CD4-positive, alpha-beta memory T cell (primary cell): ENCODE measurements around the gene ACTR8. TPM values are rescaled to one million over a fixed set of nuclear protein-coding genes. Genes with fewer than 3 reads are reported as not detected.

Experiments
- CTCF ChIA-PET: fragments of 350-600 bp; sonication (Branson Sonifier 250); formaldehyde crosslinking; loops from one replicate; lab custom pipeline; 2021; ENCODE audit warnings: inconsistent platforms; ENCODE audit not compliant: partially characterized antibody; lab: Charles Lee
- POLR2A ChIA-PET: fragments of 350-600 bp; sonication (Branson Sonifier 250); formaldehyde crosslinking; loops from one replicate; lab custom pipeline; 2021; ENCODE audit not compliant: partially characterized antibody; lab: Charles Lee
- DNase-seq, 5 donors: peaks; one replicate each; pipeline versions ENCODE4 v3.0.0 to v3.0.0-alpha.2; 2020 to 2022; ENCODE audit warnings: mixed read lengths in 1 of 5
- H3K27ac ChIP-seq: one replicate; pipeline ENCODE4 v1.7.0; 2013; ENCODE audit warnings: low read depth, low read length
- H3K27me3 ChIP-seq: 2 replicates; pipeline ENCODE4 v1.7.0; 2013; ENCODE audit warnings: mild to moderate bottlenecking, low read length, moderate library complexity; ENCODE audit not compliant: insufficient read depth
- H3K36me3 ChIP-seq: 2 replicates; pipeline ENCODE4 v1.7.0; 2013; ENCODE audit warnings: mild to moderate bottlenecking, low read length, moderate library complexity; ENCODE audit not compliant: insufficient read depth
- H3K4me1 ChIP-seq: 2 replicates; pipeline ENCODE4 v1.7.0; 2013; ENCODE audit warnings: mild to moderate bottlenecking, low read length, moderate library complexity; ENCODE audit not compliant: insufficient read depth
- H3K4me3 ChIP-seq, 2 donors: one replicate each; pipeline ENCODE4 v1.7.0; 2013; ENCODE audit warnings: low read length in 2 of 2, mild to moderate bottlenecking in 1 of 2
- H3K9me3 ChIP-seq, 2 donors: one replicate each; pipeline ENCODE4 v1.7.0; 2013; ENCODE audit warnings: low read length in 2 of 2, control low read depth in 1 of 2; ENCODE audit not compliant: control insufficient read depth in 1 of 2
- H3K27ac Mint-ChIP-seq, 7 donors: one replicate each; pipeline ENCODE4 v1.8.0; 2020 to 2021; ENCODE audit warnings: mixed read lengths in 7 of 7, mild to moderate bottlenecking in 6 of 7, inconsistent platforms in 3 of 7, moderate library complexity in 3 of 7
- H3K27me3 Mint-ChIP-seq, 2 donors: one replicate each; pipeline ENCODE4 v1.8.0; 2020 to 2021; ENCODE audit warnings: mixed read lengths in 2 of 2
- H3K36me3 Mint-ChIP-seq, 2 donors: one replicate each; pipeline ENCODE4 v1.8.0; 2020 to 2021; ENCODE audit warnings: mixed read lengths in 2 of 2, inconsistent platforms in 1 of 2, mild to moderate bottlenecking in 1 of 2
- H3K4me1 Mint-ChIP-seq, 4 donors: one replicate each; pipeline ENCODE4 v1.8.0; 2020 to 2021; ENCODE audit warnings: mixed read lengths in 4 of 4, mild to moderate bottlenecking in 1 of 4
- H3K4me3 Mint-ChIP-seq, 8 donors: one replicate each; pipeline ENCODE4 v1.8.0; 2020 to 2021; ENCODE audit warnings: mixed read lengths in 8 of 8, mild to moderate bottlenecking in 7 of 8, moderate library complexity in 6 of 8, inconsistent platforms in 3 of 8
- H3K9me3 Mint-ChIP-seq, 8 donors: one replicate each; pipeline ENCODE4 v1.8.0; 2020 to 2021; ENCODE audit warnings: mixed read lengths in 8 of 8, mild to moderate bottlenecking in 5 of 8, inconsistent platforms in 3 of 8, moderate library complexity in 1 of 8
- intact Hi-C: fragments of 100-400 bp; cut with micrococcal nuclease; formaldehyde crosslinking; loops from one replicate; pipeline ENCODE4 v1.15.1; 2023
- polyA plus RNA-seq, 2 donors: library from polyadenylated mRNA; unstranded; fragments of 300-500 nt; fragmentation: Illumina TruSeq; gene quantifications; one replicate each; pipeline ENCODE4 v1.2.3, GENCODE V29; 2021
- total RNA-seq, 2 experiments: library from RNA; stranded (reverse); gene quantifications; one replicate each; pipeline ENCODE4 v1.2.3, GENCODE V29; 2021

ACTR8 gene
- total and polyA plus RNA-seq, 4 experiments from 2014 or later: 13.1 to 38.1 (median 31.2) TPM

DNA sequence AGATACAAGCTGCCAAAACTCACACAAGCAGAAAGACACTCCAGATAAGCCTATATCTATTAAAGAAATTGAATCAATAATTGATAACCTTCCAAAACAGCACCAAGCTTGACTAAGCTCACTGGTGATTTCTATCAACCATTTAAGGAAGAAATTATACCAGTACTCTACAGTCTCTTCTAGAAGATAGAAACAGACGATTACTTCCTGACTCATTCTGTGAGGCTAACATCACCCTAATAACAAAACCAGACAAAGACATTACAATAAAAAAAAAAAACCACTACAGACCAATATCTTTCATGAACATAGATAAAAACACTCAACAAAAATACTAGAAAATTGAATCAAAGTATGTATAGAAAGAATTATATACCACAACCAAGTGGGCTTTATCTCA lies 55.9 kb downstream of the ACTR8 start:
- Mint-ChIP-seq H3K36me3 (no peaks in the 10 kb centered on the region), H3K27ac (no peak overlapping the region), H3K9me3 (peaks cover 0 to 1% (median 0%) of the 10 kb centered on the region in 8 donors), H3K27me3 (no peaks in the 10 kb centered on the region), H3K4me1 (no peaks in the 10 kb centered on the region), H3K4me3 (no peak overlapping the region)
- H3K9me3 ChIP-seq: no peaks in the 10 kb centered on the region
- H3K4me1 ChIP-seq: no peaks in the 10 kb centered on the region
- no peak overlapping the region for H3K27ac ChIP-seq
- intact Hi-C loops: no loop called here
- ChIA-PET POLR2A (no interaction called here), CTCF (no interaction called here)
- no peak for DNase-seq
- H3K36me3 ChIP-seq: no peaks in the 10 kb centered on the region
- no peaks in the 10 kb centered on the region for H3K27me3 ChIP-seq
- H3K4me3 ChIP-seq: no peak overlapping the region

DNA sequence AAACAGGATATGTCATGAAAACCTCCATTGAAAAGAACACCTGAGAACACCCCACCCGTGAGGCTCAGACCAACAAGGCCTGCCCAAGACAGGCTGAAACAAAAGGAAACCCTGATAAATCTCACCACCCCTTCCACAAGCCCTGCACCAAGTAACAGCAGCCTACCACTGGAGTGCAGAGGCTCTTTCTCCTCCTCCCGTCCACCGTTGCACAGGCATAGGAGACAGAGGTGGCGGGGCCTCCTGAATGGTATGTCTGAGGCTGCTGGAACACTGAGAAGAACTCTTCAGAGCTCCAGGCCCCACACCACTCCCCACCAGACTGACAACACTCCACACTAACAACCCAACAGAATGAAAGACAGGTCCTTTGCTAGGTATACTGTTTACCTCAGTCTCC lies 57.2 kb downstream of the ACTR8 start:
- intact Hi-C loops: no loop called here
- no peak overlapping the region for H3K27ac ChIP-seq
- H3K4me3 ChIP-seq: no peak overlapping the region
- no peaks in the 10 kb centered on the region for H3K36me3 ChIP-seq
- Mint-ChIP-seq H3K4me3 (no peak overlapping the region), H3K36me3 (no peaks in the 10 kb centered on the region), H3K4me1 (no peaks in the 10 kb centered on the region), H3K27me3 (no peaks in the 10 kb centered on the region), H3K9me3 (peaks cover 0 to 1% (median 0%) of the 10 kb centered on the region in 8 donors), H3K27ac (no peak overlapping the region)
- H3K27me3 ChIP-seq: no peaks in the 10 kb centered on the region
- no peaks in the 10 kb centered on the region for H3K9me3 ChIP-seq
- ChIA-PET POLR2A (no interaction called here), CTCF (no interaction called here)
- DNase-seq: no peak
- no peaks in the 10 kb centered on the region for H3K4me1 ChIP-seq

DNA sequence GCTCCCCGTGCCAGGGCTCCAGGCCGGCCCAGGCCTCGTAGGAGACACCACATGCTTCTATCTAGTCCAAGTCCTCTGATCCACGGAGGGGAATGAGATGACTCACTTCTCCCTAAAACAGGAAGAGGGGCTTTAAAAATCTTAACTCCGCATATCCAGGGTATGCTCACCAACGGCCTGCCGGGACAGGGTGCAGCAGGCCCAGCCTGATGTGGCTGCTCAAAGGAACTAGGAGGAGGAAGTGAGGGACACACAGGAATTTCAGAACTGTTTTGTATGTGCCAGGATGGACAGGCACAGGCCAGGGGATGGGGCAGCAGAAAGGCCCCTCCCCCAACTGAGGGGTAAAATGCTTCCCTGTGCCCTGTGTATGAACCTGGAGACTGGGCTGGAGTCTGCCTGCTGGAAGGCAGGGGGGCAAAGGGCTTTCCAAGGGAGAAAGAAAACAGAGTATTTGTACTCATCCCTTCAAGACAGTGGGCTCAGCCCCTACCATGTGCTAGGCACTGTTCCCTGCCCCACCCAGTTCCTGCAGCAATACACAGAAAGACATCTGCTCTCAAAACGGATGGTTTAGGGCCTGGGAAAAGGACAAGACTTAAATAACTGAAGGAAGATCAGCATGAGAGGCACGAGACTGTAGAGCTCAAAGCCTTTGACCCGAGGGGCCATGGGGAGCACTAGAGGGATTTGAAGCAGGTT lies 57.8 kb downstream of the ACTR8 start:
- no peak overlapping the region for H3K27ac ChIP-seq
- no peaks in the 10 kb centered on the region for H3K27me3 ChIP-seq
- CTCF ChIA-PET: no interaction called here
- DNase-seq: no peak
- no peaks in the 10 kb centered on the region for H3K4me1 ChIP-seq
- Mint-ChIP-seq H3K27me3 (no peaks in the 10 kb centered on the region), H3K4me1 (no peaks in the 10 kb centered on the region), H3K36me3 (no peaks in the 10 kb centered on the region), H3K27ac (no peak overlapping the region), H3K4me3 (no peak overlapping the region), H3K9me3 (peaks cover 0 to 1% (median 0%) of the 10 kb centered on the region in 8 donors)
- H3K9me3 ChIP-seq: no peaks in the 10 kb centered on the region
- H3K36me3 ChIP-seq: no peaks in the 10 kb centered on the region
- no peak overlapping the region for H3K4me3 ChIP-seq
- POLR2A ChIA-PET: no interaction called here
- intact Hi-C loops: no loop called here

DNA sequence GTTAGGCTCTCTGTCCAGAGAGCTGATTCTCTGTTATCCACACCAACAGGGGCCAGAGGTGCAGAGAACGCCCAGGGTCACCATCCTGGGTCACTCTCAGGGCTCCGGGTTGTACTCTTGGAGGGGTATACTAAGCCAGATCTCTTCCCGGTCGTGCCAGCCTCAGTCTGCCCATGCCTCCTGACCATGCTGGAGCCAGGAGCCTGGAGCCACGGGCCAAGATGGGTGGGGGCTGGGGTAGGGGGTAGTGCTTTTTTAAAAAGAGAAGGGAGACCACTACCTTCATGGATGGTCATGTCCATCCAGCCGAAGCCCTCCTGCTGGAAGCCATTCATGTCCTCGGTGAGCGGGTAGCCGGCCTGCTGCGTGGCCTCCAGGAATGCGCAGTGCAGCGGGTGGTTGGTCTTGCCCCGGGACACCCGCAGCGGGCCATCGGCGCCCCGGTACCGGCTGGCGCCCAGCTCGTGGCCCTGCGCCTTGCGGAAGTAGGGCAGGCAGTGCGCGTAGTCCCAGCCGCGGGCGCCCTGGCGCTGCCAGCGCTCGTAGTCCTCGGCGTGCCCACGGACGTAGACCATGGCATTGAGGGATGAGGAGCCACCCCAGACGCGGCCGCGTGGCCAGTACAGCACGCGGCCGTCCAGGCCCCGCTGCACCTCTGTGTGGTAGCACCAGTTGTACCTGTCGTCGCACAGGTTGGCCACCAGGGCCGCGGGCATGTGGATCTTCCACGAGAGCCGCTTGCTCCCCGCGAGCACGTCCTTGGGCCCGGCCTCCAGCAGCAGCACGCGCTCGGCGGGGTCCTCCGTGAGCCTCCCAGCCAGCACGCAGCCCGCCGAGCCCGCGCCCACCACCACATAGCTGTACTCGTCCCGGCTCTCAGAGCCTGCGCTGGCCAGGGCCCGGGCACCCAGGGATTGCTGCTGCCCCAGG lies 58.7 kb downstream of the ACTR8 start:
- Mint-ChIP-seq H3K4me3 (no peak overlapping the region), H3K27ac (no peak overlapping the region), H3K4me1 (no peaks in the 10 kb centered on the region), H3K27me3 (peaks cover 0 to 1% of the 10 kb centered on the region in 2 donors), H3K36me3 (no peaks in the 10 kb centered on the region), H3K9me3 (peaks cover 0 to 1% (median 0%) of the 10 kb centered on the region in 8 donors)
- POLR2A ChIA-PET: no interaction called here
- Histone ChIP-seq H3K9me3 (no peaks in the 10 kb centered on the region), H3K36me3 (no peaks in the 10 kb centered on the region), H3K27me3 (no peaks in the 10 kb centered on the region), H3K27ac (no peak overlapping the region), H3K4me3 (no peak overlapping the region), H3K4me1 (no peaks in the 10 kb centered on the region)
- no peak for DNase-seq
- intact Hi-C loops: no loop called here
- CTCF ChIA-PET: no interaction called here

DNA sequence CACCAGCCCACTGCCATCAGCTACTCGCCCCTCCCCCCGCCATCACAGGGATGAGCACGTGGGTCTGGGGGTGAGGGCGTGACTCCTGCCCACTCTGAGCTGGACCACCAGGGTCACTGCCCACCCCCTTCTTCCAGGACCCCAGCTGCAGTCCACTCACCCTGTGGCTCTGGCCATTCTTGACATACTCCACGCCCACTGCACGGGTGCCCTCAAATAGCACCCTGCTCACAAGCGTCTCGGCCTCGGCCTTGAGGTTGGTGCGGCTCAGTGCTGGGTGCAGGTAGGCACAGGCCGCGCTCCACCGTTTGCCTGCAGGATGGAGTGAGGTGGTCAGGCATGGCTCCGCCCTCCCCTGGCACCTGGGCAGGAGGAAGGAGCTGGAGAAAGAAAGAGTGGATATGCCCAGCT lies 59.6 kb downstream of the ACTR8 start:
- H3K9me3 ChIP-seq: no peaks in the 10 kb centered on the region
- no peaks in the 10 kb centered on the region for H3K36me3 Mint-ChIP-seq
- H3K9me3 Mint-ChIP-seq: peaks cover 0 to 1% (median 0%) of the 10 kb centered on the region in 8 donors
- peaks cover 0 to 4% of the 10 kb centered on the region in 2 donors for H3K27me3 Mint-ChIP-seq
- no peak overlapping the region for H3K4me3 ChIP-seq
- no peak overlapping the region for H3K4me3 Mint-ChIP-seq
- no peaks in the 10 kb centered on the region for H3K4me1 Mint-ChIP-seq
- intact Hi-C loops: no loop called here
- no peaks in the 10 kb centered on the region for H3K4me1 ChIP-seq
- H3K36me3 ChIP-seq: no peaks in the 10 kb centered on the region
- POLR2A ChIA-PET: no interaction called here
- DNase-seq: no peak
- no peak overlapping the region for H3K27ac Mint-ChIP-seq
- CTCF ChIA-PET: no interaction called here
- no peak overlapping the region for H3K27ac ChIP-seq
- H3K27me3 ChIP-seq: no peaks in the 10 kb centered on the region

DNA sequence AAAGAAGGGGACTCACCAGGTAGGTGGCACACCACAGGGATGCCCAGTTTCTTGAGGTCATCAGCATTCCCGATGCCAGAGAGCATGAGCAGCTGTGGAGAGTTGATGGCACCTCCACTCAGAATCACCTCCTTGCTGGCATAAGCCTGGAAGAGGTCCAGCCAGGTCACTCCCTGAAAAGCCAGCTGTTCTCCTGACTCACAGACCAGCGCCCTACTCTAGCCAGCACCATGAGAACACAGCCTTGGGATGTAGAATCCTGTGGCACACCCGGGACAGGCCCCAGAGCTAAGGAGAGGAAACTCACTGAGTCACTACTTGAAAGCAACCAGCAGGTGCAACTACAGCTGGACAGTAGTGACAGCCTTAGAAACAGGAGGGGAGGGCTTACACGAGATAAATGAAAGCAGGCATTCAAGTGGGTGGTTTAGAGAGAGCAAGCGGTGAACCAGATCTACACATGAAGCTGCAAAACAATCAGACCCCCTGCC lies 60.3 kb downstream of the ACTR8 start:
- Mint-ChIP-seq H3K4me1 (no peaks in the 10 kb centered on the region), H3K9me3 (peaks cover 0 to 1% (median 0%) of the 10 kb centered on the region in 8 donors), H3K36me3 (no peaks in the 10 kb centered on the region), H3K27me3 (peaks cover 0 to 4% of the 10 kb centered on the region in 2 donors), H3K27ac (no peak overlapping the region), H3K4me3 (no peak overlapping the region)
- Histone ChIP-seq H3K36me3 (no peaks in the 10 kb centered on the region), H3K4me1 (no peaks in the 10 kb centered on the region), H3K9me3 (no peaks in the 10 kb centered on the region), H3K27me3 (no peaks in the 10 kb centered on the region), H3K4me3 (no peak overlapping the region), H3K27ac (no peak overlapping the region)
- ChIA-PET CTCF (no interaction called here), POLR2A (no interaction called here)
- intact Hi-C loops: no loop called here
- no peak for DNase-seq

DNA sequence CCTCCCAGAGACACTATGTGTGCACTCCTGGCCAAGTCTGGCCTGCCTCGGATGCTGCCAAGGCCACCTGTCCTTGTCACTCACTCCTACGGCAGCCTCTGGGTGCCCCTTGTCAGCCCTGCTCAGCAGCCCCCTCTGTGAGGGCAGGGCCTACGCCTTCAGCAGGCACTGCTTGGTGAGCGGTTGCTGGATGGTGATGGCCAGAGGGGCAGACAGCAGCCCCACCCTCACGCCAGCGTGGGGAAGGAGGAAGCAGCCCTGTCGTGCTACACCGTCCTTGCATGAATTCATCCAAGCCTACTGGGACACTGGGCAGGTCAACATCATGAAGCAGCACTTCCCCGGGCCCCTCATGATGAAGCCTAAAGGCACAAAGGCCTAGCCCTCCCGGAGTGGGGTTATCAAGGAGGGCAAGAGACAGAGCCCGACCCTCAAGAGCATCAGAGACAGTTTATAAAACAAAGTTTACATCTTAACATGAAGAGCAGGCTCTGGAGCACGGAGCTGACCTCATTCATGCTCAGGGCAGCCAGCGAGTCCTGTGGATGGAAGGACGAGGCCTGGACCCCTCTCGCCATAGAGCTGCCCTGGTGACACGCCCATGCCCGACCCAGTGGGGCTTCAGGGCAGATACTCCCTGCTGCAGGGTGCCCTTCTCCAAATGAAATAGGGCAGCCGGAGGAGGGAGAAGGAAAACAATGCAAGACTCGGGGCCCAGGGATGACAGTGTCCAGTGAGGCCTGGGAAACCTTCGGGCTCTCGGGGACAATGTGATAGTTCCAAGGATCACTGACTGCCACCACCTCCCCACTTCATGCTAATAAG lies 61.0 kb downstream of the ACTR8 start:
- Mint-ChIP-seq H3K27me3 (peaks cover 0 to 4% of the 10 kb centered on the region in 2 donors), H3K4me3 (no peak overlapping the region), H3K4me1 (no peaks in the 10 kb centered on the region), H3K27ac (no peak overlapping the region), H3K9me3 (peaks cover 0 to 1% (median 0%) of the 10 kb centered on the region in 8 donors), H3K36me3 (no peaks in the 10 kb centered on the region)
- Histone ChIP-seq H3K27me3 (no peaks in the 10 kb centered on the region), H3K4me1 (no peaks in the 10 kb centered on the region), H3K9me3 (no peaks in the 10 kb centered on the region), H3K27ac (no peak overlapping the region), H3K36me3 (no peaks in the 10 kb centered on the region), H3K4me3 (no peak overlapping the region)
- POLR2A ChIA-PET: no interaction called here
- intact Hi-C loops: no loop called here
- DNase-seq: no peak
- CTCF ChIA-PET: no interaction called here
